D341Med (cell line): ENCODE measurements around the gene CSRP3.

Experiments
- DNase-seq: peaks from one replicate; pipeline ENCODE4 v3.0.0; 2012; ENCODE audit warnings: low spot score

Gene CSRP3

GRCh38 chr11:19225123-19225522, 23.3 kb upstream of the CSRP3 start:
- no peak for DNase-seq

- DNase-seq: no peak
Measured at GRCh38 chr11:19220903-19221724, 19.3 kb upstream of the CSRP3 start.

DNA sequence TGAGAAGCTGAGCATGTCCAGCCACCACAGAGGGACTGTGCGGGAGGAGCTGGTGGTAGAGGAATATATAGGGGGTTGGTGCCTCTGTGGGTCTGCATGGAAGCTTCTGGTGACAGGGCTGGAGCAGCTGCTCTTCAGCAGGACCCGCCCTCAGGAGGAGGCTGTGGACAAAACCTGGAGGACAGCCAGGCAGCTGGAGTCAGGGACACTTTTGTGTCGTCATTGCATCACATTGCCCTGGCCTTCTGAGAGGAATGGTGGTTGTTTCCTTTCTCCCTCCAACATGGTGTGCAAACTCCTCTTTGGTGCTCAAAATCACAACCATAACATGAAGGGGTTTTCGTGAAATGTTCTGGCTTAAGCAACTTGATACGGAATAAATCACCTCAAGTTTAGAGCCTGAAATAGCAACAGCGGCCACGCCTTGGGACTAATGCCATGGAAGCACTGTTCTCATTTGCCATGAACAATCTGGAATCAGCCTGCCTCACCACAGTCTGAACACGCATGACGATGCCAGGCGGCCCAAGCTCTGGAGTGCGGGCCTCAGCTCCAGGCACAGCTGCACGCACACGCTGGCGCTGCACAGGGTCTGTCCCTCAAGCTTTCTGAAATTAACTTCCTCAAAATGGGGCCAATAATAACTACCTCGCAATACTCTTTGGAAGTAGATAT, 17.1 kb upstream of the CSRP3 start:
- DNase-seq: no peak

GRCh38 chr11:19218216-19218615, 16.4 kb upstream of the CSRP3 start:
- no peak for DNase-seq

DNA sequence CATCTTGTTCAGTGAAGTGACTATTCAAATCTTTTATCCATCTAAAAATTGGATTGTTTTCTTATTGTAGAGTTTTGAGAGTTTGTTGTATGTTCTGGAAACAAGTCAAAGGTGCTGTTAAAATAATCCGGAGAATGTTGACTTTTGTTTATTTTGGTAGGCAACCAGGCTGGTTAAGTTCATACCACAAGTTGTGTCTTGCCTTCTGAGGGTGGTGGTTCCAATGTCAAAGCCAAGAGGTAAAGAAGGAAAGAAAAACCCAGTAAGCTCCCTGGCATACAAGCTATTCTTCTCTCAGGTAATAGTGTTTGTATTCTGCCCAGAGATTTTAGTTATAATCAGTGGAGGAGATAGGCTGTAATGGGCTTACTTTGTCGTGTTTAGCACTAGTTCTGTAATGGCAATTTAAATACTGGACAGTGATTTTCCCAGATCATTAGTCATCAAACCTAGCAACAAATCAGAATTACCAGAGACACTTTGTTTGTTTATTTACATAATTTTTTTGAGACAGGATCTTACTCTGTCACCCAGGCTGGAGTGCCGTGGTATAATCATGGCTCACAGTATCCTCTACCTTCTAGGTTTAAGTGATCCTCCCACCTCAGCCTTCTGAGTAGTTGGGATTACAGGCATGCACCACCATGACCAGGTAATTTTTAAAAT, 15.1 kb upstream of the CSRP3 start:
- no peak for DNase-seq

DNA sequence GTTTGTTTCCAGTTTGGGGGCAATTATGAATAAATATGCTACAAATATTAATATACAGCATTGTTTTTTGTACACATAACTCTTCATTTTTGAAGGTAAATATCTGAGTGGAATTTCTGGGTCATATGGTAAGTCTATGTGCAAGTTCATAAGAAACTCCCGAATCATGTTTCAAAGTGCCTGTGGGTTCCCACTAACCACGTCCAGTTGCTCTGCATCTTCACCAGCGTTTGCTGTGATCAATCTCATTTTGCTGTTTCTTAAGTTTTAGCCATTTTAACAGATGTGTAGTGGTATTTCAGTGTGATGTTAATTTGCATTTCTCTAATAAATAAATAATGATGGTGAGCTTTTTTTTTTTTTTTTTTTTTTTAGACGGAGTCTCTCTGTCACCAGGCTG, 14.2 kb upstream of the CSRP3 start:
- no peak for DNase-seq

GRCh38 chr11:19209617-19210370, 8.0 kb upstream of the CSRP3 start:
- DNase-seq: no peak

GRCh38 chr11:19208959-19209546, 7.3 kb upstream of the CSRP3 start:
- DNase-seq: no peak

- DNase-seq: no peak
Measured at GRCh38 chr11:19208181-19208580, 6.4 kb upstream of the CSRP3 start.

GRCh38 chr11:19204836-19205235, 3.1 kb upstream of the CSRP3 start:
- DNase-seq: no peak

DNA sequence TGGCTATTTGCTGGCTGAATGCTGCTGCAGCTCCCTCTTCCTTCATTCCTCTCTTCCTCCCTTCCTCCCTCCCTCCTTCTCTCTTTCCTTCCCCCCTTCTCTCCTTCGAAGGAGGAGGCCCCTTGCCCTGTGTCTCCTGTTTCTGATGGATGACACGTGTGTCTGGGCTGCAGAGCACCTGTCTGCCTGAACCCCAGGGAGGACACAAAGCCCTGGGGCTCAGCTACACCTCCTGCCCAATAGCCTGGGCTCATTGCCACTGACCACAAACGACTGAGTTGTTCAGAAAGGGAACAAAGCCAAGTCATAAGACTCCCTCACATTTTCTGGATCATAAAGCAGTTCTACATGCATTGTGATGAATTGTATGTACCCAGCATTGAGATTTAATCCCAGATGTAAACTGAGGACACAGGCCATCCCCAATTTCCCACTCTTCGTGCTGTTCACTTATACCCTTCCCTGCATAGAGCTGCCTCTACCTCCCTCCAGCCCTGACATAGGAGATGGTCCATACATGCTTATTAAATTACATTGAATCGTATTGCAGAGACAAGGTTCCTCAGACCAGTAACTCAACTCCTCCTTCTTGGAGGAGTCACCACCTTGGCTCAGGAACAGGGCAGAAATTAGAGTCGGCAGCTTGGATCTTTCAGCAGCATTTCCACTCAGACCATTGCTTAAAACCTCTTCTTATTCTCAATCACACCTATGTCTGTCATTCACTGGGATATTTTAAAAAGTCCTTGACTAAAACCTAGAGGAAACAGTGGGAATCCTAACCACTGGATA, 1.2 kb downstream of the CSRP3 start:
- DNase-seq: no peak

DNA sequence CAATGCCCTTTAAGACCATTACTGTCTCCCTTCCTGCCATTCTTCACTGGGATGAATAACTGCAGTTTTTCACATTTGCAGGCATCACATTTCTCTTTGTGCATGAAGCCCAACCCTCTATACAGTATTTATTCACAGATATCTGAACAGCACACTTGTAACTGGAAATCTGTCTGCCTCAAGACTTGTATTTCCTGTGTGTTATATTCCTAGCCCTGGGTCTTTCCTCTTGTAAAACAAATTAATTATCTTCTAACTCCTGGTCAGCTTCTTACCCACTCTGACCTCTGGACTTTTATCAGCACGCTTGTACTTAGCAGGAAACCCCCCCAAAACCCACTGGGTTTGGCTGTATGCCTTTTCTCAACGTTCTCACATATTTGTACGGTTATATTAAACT, 2.0 kb downstream of the CSRP3 start:
- no peak for DNase-seq

DNA sequence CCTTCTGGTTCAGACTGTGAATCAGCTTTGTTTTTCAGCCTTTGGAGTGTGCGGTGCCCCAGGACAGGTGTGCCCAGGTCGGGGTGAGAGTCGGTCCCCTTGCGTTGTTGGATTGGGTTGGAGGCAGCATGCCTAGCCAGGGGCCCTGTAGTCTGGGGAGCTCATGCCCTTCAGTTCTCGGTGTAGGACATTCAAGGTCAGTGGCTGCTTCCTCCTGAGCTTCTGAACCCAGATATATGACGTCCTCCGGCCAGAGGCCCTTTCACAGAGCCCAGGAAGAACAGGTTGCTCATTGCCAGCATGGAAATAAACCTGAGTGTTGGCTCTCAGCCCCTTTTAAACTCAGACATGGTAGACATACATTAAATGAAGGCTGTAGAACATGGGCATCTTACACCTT, 2.7 kb downstream of the CSRP3 start:
- no peak for DNase-seq

DNA sequence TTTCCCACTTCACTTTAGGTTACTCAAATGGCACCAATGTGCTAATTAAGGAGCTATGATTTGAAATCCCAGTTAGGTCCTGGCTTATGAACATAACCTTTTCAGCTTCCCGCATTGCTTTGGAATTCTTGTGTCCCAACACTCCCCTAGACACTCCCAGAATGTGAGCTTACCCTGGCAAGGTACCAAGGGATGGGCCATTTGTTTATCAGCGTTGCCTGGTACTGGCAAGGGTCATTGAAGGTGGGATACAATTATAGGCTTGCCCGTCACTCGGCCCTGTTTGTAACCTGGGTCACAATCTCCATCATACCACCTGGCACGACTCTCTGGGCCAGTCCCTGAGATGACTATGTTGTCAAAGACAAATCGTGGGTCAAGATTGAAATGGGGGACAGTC, 5.4 kb downstream of the CSRP3 start:
- DNase-seq: no peak

- no peak for DNase-seq
Measured at GRCh38 chr11:19194620-19195308, 7.0 kb downstream of the CSRP3 start.

DNA sequence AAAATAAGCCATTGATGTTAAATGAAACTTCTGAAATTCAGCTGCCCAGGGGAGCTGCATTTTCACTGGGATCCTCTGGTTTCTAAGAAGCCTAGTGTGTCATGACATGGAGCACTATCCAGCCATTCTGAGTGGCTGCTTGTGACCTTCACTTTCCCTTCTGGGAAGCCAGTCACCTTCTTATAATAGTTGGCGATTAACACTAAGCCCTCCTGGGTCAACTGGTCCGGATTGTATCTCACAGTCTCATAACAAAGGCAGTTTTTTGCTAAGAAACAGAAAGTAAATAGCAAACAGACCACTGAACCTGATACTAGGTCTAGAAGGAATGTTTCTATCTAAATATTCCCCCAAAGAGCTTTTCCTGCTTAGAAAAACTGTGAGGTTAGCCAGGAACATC, 7.9 kb downstream of the CSRP3 start:
- DNase-seq: no peak

DNA sequence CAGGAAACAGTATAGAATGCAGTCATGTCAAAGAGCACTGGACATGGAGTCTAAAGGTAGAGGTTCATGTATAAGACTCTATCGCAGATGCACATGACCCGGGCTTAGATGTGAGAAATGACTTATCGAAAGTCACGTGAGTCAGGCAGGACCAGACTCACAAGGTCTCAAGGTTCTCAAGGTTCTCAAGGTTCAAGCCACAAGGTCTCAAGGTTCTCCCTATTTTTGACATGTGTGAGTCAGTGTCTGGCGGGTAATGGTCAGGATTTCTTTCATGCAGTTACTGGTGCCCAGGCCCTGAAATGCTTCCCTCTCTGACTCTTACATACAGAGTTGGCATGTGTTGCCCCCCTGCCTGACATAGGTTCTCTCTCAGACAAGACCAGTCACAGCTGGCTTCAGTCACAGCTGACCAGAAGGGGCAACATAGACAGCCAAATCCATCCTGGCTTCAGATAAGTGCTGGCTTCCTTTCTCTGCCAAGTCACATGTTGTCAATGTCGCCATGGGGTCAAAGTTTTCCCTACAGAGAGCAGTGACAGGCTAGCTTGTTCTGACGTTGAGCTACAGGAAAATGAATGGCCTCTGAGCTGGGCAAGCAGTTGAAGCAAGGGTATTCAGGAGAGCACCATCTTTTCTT, 10.1 kb downstream of the CSRP3 start:
- DNase-seq: no peak

- no peak for DNase-seq
Measured at GRCh38 chr11:19187833-19188258, 13.9 kb downstream of the CSRP3 start.

DNA sequence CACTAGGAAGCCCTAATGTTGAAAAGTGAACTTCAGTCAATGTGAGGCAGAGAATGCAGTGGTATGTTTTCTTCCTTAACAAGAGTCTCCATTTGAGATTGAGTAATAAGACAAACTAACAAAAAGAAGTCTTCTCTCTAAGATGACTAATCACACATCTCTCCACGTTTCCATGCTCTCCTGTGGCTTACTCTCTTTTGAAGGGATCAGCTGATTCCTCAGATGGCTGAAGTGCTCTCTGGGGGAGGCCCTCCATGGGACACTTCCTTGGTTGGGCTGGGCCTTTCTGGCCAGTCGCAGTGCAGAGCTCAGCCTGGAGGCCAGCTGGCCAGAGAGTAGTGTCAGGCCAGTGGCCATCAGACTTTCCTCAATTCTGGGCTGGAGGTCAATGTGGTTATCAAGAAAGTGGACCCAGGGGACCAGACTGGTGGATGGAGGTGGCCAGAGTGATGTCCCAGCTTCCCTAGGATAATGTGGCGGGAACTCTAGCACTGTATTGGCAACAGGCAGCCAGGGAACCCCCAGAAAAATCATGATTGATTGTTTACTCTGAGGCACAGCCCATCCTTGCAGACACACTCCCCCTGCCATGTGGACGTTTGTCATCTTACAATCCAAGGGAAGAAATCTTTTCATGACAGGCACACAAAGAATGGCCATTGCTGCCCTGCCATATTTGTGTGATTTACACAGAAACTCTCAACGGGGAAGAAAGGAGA, 14.5 kb downstream of the CSRP3 start:
- DNase-seq: no peak
